Bronchial epithelial cell (primary cell): ENCODE data around the gene KAT8. TPM values are rescaled to one million over a fixed set of nuclear protein-coding genes. Genes with fewer than 3 reads are reported as not detected.

Experiments used
- DNase-seq: peaks from one replicate; pipeline ENCODE4 v3.0.0-alpha.2; 2010; ENCODE audit warnings: low read depth
- FAIRE-seq: peaks from 2 replicates; lab custom pipeline; 2011; peaks lifted over from hg19 to GRCh38; lab: Jason Lieb, UNC
- H3K27me3 ChIP-seq: 2 replicates; pipeline ENCODE4 v1.5.1; 2011; ENCODE audit warnings: low read length; ENCODE audit not compliant: control insufficient read depth, insufficient read depth
- H3K36me3 ChIP-seq: 2 replicates; pipeline ENCODE4 v1.5.1; 2011; ENCODE audit warnings: low read length; ENCODE audit not compliant: control insufficient read depth, insufficient read depth
- H3K4me3 ChIP-seq: 2 replicates; pipeline ENCODE4 v1.5.1; 2011; ENCODE audit warnings: mild to moderate bottlenecking, low read depth, low read length, control low read depth
- total RNA-seq: library from RNA; depleted of rRNA; stranded (reverse); fragments of >200 nt; gene quantifications from 2 replicates; pipeline ENCODE4 v1.2.1, GENCODE V29; 2014
- TF ChIP-seq, protein P1 (sequence below): IDR thresholded peaks from 2 replicates; pipeline ENCODE4 v1.5.1; 2011; ENCODE audit warnings: mild to moderate bottlenecking, moderate library complexity, low read length, control low read depth, inconsistent platforms; ENCODE audit not compliant: insufficient read depth, severe bottlenecking

The KAT8 gene
- total RNA-seq, 1 donor from 2014 or later, result 54.5 TPM

- no peak overlapping the region for H3K4me3 ChIP-seq
- H3K27me3 ChIP-seq, result no peaks in the 10 kb centered on the region
- peaks cover 16% of the 10 kb centered on the region for H3K36me3 ChIP-seq
- DNase-seq (no peak), FAIRE-seq (no peak)
- TF ChIP-seq, protein P1, sequence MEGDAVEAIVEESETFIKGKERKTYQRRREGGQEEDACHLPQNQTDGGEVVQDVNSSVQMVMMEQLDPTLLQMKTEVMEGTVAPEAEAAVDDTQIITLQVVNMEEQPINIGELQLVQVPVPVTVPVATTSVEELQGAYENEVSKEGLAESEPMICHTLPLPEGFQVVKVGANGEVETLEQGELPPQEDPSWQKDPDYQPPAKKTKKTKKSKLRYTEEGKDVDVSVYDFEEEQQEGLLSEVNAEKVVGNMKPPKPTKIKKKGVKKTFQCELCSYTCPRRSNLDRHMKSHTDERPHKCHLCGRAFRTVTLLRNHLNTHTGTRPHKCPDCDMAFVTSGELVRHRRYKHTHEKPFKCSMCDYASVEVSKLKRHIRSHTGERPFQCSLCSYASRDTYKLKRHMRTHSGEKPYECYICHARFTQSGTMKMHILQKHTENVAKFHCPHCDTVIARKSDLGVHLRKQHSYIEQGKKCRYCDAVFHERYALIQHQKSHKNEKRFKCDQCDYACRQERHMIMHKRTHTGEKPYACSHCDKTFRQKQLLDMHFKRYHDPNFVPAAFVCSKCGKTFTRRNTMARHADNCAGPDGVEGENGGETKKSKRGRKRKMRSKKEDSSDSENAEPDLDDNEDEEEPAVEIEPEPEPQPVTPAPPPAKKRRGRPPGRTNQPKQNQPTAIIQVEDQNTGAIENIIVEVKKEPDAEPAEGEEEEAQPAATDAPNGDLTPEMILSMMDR, result no peak
Observed at GRCh38 chr16:31107465-31107867, 10.0 kb upstream of the KAT8 start.

DNA sequence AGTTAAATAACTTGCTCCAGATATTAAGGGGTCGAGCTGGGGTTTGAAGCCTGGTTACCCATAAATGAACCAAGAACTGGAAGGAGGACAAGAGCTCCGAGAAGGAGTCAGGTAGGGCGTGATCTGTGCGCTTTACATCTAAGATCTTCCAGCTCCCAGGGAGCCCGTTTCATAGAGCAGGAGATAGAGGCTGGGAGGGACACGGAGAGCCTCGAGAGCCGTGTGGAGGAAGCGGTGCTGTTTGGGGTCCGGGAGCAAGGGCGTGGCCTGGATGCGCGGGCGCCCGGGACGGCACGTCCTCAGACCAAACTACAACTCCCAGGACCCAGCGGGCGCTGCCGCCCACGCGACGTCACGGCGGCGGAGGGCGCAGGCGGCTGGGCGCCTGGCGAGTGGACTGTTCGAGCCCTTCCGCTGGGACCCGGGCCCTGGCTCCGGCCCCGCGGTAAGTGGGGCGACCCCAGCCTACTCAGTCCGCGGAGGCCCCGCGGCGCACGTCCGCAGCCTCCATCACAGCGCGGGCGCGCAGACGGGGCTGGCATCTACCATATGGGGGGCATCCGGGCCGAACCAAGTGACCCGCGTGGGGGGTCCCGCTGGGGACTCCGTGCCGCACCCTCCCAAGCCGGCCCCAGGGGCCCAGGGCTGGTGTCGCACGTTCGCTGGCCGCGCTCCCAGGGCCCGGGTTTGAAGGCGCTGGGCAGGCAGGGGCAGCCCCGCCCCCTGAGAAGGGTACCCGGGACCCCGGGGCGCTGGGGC is 9.2 kb upstream of the KAT8 start, which contains the start of gene BCKDK:
Gene BCKDK, plus strand, starts transcription at position 352 of the 759 bp plus-strand sequence. CDS start 838 bp downstream, outside the sequence.
- no peak for DNase-seq
- no peak for FAIRE-seq

GRCh38 chr16:31108794-31109558 is 8.5 kb upstream of the KAT8 start:
- FAIRE-seq (no peak), DNase-seq (no peak)
- no peaks in the 10 kb centered on the region for H3K27me3 ChIP-seq
- TF ChIP-seq, protein P1, result no peak
- peak overlapping the region; percentile 96 for H3K4me3 ChIP-seq
- H3K36me3 ChIP-seq, result peaks cover 16% of the 10 kb centered on the region

More for the DNA sequence above, 9.2 kb upstream of the KAT8 start, which contains the start of gene BCKDK:
- TF ChIP-seq, protein P1, result no peak
- no peaks in the 10 kb centered on the region for H3K27me3 ChIP-seq
- peaks cover 16% of the 10 kb centered on the region for H3K36me3 ChIP-seq
- H3K4me3 ChIP-seq, result peak within 1 kb of the TSS; percentile 96

GRCh38 chr16:31109622-31110021 is 7.8 kb upstream of the KAT8 start:
- Histone ChIP-seq H3K36me3 (peaks cover 16% of the 10 kb centered on the region), H3K4me3 (no peak overlapping the region), H3K27me3 (no peaks in the 10 kb centered on the region)
- DNase-seq, result no peak
- FAIRE-seq, result no peak
- TF ChIP-seq, protein P1, result no peak

GRCh38 chr16:31110106-31111034 is 7.1 kb upstream of the KAT8 start:
- H3K36me3 ChIP-seq, result peaks cover 16% of the 10 kb centered on the region
- DNase-seq (no peak), FAIRE-seq (no peak)
- TF ChIP-seq, protein P1, result no peak
- H3K4me3 ChIP-seq, result no peak overlapping the region
- no peaks in the 10 kb centered on the region for H3K27me3 ChIP-seq
